Gastroesophageal sphincter (tissue), 3 donors: ENCODE data around the gene HPCA.

Experiments used
- POLR2A ChIP-seq, 2 donors: fragments of 450-650 bp; IDR thresholded peaks; one replicate each; pipeline ENCODE4 v1.6.1; 2017; ENCODE audit warnings: antibody characterized with exemption in 2 of 2, mild to moderate bottlenecking in 2 of 2, moderate library complexity in 1 of 2
- POLR2AphosphoS5 ChIP-seq: sonication (generic); formaldehyde crosslinking; IDR thresholded peaks from one replicate; pipeline ENCODE4 v1.6.1; 2017; ENCODE audit warnings: antibody characterized with exemption
- TF ChIP-seq, protein P1 (sequence below), 4 experiments: fragments of 200-600 bp in 2 of 4; fragments of 450-650 bp in 2 of 4; sonication (generic) in 1 of 4; IDR thresholded peaks; one replicate each; pipeline ENCODE4 v1.5.1; 2017 to 2019; ENCODE audit warnings: antibody characterized with exemption in 4 of 4, mild to moderate bottlenecking in 2 of 4, moderate library complexity in 2 of 4

DNA sequence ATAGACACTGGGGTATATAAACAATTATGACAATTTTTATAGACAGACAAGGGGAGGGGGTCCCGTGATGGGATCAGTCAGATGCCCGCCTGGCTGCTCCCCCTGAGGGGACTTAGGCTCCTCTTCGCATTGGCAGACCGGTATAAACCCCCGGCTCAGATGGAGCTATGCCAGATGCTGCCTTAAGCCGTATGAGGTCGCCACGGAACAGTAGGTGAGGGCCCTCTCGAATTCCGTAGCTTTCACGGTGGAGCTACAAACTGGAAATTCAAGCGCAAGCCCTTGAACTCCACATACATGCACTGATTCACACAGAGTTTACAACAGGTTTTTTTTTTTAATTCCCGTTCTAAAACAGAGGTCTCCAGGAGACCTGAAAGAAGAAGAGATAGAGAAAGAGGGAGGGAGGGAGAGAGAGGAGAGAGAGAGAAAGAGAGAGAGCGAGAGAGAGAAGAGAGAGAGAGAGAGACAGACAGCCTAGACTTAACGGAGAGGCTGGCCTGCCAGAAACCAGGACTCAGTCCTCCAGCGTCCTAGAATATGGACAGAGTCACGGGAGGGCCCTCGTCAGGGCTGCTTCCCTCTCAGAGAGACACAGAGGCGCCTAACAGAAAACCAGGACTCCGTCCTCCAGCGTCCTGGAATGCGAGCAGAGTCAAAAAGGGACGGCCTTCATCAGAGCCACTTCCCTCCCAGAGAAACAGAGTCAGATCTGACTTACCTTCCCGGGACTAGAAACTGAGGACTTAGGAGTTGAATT lies 39.3 kb downstream of the HPCA start:
- TF ChIP-seq, protein P1, sequence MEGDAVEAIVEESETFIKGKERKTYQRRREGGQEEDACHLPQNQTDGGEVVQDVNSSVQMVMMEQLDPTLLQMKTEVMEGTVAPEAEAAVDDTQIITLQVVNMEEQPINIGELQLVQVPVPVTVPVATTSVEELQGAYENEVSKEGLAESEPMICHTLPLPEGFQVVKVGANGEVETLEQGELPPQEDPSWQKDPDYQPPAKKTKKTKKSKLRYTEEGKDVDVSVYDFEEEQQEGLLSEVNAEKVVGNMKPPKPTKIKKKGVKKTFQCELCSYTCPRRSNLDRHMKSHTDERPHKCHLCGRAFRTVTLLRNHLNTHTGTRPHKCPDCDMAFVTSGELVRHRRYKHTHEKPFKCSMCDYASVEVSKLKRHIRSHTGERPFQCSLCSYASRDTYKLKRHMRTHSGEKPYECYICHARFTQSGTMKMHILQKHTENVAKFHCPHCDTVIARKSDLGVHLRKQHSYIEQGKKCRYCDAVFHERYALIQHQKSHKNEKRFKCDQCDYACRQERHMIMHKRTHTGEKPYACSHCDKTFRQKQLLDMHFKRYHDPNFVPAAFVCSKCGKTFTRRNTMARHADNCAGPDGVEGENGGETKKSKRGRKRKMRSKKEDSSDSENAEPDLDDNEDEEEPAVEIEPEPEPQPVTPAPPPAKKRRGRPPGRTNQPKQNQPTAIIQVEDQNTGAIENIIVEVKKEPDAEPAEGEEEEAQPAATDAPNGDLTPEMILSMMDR (IDR thresholded peaks at IDR 0.05): no peak
- TF ChIP-seq POLR2AphosphoS5: no peak
- no peak for TF ChIP-seq POLR2A (IDR thresholded peaks at IDR 0.05)
